IPS-NIHi7 (cell line): ENCODE data around the gene STIP1.
"Not testable (repeated sequence)": the region's sequence is repeated elsewhere in the genome, so short reads cannot be mapped to it uniquely, and the experiment has no call there.

Experiments used
- DNase-seq: peaks from one replicate; pipeline ENCODE4 v3.0.0; 2012; ENCODE audit warnings: mixed read lengths; ENCODE audit errors: extremely low spot score

STIP1 gene

DNA sequence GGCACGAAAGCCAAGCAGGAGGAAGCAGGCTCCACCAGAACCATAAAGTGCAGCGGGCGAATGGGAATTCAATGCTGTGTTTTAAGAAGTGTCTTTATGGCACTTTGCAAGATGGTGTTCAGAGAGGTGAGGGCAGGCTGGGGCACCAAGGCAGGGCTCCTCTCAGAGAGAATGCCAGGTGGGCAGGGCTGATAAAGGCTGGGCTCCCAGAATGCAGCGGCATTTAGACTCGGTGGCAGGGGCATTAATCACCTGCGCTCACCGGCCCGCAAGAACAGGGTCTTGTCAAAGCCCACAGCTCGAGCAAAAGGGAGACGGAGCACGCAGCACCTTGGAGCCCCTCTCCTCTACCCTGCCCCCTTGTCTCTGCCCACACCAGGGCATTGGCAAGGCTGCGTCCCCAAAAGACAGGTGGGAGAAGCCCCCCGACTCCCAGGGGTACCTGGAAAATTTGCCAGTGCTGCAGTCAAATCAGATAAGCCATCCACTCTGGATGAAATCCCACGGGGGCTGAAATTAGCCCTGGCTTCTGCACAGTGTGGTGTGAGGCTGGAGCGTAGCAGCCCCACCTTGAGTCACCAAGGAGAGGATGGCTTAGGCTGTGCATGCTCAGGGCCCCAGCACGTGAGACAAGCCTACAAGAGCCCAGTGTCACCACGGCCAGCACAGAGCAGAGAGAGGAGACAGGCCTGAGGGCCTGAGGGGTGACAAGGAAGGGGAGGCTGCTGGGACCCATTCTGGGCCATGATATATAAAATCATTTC, 28.2 kb upstream of the STIP1 start:
- no peak for DNase-seq

DNA sequence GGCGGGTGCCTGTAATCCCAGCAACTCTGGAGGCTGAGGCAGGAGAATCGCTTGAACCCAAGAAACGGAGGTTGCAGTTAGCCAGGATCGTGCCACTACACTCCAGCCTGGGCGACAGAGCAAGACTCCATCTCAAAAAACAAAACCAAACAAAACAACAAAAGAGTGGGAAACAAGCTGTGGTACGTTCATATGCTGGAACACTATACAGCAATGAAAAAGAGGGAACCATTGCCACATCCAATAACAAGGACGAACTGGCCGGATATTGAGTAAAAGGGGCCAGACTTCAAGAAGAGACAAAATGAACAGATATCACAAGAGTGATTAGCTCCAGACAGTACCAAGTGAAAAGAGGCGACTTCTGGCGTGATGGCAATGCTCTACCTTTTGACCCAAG, 24.9 kb upstream of the STIP1 start:
- no peak for DNase-seq

DNA sequence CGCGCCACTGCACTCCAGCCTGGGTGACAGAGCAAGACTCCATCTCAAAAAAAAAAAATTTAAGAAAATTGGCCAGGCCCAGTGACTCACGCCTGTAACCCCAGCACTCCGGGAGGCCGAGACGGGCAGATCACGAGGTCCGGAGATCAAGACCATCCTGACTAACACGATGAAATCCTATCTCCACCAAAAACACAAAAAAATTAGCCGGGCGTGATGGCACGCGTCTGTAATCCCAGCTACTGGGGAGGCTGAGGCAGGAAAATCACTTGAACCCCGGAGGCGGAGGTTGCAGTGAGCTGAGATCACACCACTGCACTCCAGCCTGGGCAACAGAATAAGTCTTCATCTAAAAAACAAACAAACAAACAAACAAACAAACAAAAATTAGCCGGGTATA, 23.2 kb upstream of the STIP1 start:
- DNase-seq = not testable (repeated sequence)

DNA sequence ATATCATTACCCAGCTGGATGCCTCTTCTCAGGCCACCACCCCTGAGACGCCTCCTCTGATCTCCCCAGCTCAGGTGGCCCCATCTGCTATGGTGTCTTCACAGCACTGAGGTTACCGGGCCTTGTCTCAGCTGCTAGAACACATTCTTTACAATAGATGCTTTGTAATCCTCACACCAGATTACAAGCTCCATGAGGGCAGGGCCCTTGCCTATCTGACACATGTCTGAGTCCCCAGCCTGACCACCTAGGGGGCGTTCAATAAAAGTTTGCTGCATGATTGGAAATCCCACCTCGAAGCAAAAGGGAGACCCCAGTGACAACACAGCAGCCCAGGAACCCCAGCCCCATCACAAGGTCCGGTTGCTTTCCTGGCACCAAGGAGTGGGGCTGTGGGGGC, 22.0 kb upstream of the STIP1 start:
- no peak for DNase-seq

DNA sequence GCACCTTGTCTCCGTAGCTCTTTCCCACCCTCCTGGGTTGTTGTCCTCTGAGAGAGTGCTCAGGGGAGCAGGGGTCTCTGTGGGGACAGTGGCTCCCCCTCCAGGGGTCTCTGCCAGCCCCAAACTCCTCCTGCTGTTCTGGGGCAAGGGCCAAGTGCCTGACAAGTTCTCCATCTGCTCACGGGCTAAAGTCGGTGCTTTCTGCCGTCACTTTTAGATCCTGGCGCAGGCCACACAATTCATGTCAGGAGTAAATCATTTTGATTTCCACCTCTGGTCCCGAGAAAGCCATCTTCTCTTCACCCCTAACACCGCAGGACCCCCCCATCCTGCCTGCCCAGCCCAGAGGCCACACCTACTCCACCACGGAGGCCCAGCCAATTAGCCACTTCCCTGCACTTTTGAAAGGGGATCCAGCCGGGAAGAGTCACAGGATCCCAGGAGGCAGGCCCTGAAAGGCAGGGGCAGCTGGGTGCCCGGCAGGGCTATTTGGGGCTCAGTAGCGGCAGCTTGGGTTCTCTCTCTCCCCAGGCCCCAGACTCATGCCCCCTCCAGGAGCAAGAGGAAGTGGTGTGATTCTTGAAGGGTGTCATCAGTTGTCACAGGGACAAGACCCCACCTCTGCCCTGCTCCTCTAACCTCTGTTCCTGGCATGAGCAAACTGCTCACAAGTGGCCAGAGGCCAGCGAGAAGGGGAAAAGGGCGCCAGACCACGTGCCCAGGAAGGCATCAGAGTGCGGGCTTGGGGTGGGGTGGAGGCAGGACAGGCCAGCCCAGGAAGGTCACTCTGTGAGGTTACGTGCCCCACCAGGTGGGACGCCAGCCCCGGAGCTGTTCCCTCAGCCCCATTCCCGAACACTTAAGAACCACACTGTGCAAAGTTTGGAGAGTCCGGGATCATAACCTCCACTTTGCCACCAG, 21.3 kb upstream of the STIP1 start:
- DNase-seq = no peak

DNA sequence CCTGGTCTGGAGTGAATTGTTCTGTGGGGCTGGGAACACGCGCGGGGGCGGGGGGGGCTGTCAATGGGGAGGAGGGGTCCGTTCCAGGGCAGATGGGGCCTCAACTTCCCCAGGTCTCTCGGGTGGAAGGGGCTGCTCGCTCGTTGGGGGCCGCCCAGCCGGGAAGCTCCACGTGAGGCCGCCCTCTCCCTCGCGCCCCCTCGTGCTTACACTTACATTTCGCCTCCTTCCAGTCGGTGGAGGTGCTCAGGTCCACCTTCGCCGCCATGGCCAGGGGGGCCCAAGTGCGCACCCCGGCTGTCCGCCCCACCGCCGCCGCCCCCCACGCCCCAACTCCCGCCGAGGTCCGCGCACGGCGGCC, 20.5 kb upstream of the STIP1 start:
- DNase-seq = no peak

DNA sequence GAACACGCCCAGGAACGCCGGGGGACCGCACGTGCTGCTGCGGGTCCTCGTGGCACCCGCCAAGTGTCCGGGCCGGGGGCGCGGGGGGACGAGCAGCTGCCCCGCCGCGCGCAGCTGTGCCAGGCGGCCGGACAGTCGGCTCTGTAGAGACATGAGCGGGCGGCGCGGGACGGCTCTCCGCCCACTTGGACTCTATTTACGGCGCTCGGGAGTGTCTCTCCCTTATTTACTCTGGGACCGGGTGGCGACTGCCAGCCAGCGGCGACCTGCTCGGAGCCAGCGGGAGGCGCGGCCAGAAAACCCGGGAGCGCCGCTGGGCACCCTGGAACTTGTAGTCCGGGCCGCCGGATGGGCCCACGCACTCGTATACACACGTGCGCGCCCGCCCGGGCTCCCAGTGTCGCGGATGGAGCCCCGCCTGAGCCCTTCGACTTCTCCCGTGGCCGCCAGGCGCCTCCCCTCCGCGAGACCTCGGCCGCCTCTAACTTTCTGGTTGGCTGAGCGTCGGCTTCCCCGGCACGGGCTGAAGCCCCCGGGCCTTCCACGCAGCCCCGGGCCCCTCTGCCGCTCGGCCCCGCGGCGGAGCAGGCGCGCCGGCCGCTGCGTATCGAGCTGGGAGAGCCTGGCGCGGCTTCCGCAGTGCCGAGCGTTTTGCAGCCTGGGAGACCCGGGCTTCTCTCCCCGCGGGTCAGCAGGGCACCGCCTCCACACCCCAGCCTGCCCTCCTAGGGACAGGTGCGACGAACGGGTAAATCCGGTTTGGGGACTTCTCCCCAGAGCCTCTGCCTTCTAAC, 19.9 kb upstream of the STIP1 start, which contains the start of gene MACROD1:
Gene MACROD1, minus strand, starts transcription at position 272 of the 794 bp plus-strand sequence. Its CDS starts 119 bp downstream, at position 153.
- DNase-seq = peak; percentile 84

DNA sequence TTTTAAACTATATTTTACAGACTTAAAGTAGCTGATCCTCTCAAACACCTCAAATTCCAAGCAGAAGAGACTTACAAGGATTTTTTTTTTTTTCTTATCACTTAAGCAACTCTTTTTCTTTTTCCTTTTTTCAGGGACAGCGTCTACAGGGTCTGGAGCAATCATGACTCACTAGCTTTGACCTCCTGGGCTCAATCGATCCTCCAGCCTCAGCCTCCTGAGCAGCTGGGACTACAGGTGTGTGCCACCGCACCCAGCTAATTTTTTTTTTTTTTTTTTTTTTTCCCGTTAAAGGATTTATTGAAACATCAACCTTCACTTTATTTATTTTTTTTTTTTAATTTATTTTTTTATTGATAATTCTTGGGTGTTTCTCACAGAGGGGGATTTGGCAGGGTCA, 15.6 kb upstream of the STIP1 start:
- no peak for DNase-seq

DNA sequence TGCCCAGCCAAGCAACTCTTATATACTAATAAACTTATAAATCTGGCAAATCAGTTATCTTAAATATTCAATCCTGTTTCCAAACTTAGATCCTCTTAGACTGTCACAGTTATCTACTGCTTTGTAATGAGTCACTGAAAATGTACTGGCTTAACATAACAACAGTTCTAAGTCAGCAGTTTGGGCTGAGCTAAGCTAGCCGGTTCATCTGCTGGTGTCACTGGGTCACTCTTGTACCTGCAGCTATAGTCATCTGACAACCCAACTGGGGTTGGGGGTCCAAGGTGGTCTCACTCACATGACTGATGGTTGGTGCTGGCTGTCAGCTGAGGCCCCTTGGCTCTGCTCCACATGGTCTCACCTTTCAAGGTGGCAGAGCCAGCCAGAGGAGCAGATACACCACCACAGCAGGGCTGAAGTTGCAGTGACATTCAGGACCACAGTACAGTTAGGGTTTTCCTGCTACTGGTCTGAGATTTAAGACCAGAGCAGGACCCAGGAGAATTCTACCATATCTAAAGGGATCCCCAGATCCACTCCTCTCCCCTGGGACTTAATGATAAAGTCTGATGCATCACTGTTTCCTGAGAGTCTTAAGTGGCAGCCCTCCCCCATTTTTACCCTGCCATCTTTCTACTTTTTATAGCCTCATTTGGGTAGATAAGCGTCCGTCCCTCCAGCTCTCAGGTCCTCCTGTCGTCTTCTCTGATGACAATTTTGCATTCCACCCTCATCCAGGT, 12.2 kb upstream of the STIP1 start:
- no peak for DNase-seq

DNA sequence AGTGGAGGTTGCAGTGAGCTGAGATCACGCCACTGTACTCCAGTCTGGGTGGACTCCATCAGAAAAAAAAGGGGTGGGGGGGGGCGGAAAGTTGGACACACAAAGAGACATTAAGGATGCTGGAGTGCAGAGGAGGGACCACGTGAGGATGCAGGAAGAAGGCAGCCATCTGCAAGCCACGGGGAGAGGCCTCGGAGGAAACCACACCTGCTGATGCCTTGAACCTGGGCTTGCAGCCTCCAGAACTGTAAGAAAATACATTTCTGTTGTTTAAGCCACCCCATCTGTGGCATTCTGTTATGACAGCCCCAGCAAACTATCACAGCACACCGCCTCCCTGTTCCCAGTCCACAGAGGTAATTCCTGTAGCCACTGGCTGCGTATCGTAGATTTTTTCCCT, 9.2 kb upstream of the STIP1 start:
- DNase-seq = no peak

DNA sequence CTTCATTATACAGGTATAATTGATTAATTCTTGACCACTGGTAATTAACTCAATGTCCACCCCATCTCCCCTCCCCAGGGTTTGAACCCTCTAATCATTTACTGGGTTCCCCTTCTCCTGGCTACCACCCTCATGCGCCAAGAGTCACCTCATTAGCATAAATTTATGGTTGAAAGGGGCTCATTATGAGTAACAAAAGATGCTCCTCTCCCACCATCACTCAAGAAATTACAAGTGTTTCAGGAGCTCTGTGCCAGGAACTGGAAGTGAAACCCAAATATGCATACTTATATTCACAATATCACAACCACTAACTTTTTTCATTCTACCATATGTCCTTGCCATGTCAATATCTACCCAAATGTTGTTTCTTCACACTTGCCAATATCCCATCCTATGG, 7.8 kb upstream of the STIP1 start:
- DNase-seq = no peak

DNA sequence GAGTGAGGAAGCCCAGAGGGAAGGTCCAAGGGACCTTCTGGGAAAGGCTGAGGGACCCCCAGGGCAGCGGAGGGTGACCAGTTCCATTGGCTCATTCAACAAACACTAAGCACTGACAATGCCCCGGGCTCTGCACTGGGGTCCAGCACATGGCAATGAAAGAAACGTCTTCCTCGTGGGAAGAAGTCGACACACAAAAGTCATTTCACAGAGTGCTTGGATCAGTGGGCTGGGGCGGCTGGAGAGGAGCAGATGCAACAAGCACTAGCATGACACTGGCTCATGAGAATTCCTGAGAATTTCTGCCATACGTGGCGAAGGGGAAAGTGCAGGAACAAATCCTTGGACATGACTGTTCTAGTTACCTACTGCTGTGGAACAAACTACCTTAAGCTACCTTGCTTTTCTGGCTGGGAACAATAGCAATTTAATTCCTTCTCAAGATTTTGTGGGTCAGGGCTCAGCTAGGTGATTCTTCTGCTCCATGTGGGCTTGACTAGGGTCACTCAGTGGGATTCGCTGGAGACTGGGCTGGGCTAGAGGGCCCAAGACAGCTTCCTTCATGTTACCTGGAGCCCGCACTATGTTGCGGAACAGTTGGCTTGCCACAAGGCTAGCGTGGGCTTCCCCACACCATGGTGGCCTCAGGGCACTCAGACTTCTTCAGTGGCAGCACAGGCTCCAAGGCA, 6.9 kb upstream of the STIP1 start:
- peak; percentile 2 for DNase-seq

DNA sequence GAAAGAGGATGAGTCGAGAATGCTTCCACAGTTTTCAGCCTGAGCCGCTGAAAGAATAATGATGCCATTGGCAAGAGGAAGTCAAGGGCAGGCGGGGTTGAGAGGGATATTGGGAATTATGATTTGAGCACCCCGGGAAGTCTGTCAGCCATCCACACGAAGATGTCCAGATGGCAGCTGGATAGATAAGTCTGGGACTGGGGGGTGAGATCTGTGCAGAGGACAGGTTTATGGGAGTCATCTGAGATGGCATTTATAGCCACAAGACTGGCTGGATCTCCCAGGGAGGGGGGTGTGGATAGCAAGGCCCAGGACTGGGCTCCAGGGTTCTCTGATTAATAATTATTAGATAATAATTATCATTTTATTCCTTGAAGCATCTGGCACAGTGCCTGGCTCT, 5.1 kb upstream of the STIP1 start:
- no peak for DNase-seq

DNA sequence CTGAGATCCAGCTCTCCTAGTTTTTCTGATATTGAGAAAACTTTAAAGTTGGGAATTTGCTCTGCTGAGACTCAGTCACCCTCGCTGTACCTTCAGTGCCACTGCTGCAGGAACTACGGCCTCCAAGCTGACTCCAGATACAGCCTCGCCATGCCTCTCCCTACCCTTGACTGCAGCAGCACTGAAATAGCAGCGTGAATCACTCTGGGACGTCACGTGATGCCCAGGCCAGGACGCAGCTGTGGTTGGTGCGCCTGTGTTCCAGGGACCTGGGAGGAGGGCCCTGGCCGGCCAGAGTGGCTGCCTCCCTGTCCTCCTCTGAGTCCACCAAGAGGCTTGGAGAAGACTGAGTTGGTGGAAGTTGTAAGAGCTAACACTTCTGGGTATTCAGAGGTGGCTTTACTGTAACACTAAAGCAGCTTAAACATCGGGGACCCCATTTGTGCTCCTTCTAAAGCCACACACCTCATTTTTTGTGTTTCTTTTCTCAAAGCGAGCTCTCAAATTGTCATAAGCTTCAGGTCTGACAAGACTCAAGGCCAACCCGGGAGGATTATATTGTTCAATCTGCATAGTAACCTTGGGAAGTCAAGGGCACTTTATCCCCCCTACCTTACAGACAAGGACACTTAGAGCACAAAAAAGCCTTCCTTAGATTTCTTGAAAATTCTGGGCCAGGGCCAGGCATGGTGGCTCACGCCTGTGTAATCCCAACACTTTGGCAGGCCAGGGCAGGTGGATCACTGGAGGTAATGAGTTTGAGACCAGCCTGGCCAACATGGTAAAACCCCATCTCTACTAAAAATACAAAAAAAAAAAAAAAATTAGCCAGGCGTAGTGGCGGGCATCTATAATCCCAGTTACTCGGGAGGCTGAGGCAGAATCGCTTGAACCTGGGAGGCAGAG, 4.2 kb upstream of the STIP1 start:
- peak; percentile 84 for DNase-seq

DNA sequence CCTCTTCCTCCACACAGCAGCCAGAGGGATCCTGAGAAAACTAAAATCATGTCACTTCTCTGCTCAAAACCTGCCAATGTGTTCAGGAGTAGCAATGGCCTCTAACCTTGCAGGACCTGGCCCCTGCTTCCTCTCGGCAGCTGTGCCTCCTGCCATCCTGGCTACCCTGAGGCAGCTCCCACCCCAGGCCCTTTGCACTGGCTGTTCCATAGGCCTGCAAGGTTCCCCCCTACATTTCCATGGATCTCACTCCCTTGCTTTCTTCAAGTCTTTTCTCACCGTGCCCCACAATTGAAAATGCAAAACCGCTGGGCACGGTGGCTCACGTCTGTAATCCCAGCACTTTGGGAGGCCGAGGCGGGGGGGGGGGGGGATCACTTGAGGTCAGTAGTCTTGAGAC, 2.1 kb upstream of the STIP1 start:
- DNase-seq = no peak

DNA sequence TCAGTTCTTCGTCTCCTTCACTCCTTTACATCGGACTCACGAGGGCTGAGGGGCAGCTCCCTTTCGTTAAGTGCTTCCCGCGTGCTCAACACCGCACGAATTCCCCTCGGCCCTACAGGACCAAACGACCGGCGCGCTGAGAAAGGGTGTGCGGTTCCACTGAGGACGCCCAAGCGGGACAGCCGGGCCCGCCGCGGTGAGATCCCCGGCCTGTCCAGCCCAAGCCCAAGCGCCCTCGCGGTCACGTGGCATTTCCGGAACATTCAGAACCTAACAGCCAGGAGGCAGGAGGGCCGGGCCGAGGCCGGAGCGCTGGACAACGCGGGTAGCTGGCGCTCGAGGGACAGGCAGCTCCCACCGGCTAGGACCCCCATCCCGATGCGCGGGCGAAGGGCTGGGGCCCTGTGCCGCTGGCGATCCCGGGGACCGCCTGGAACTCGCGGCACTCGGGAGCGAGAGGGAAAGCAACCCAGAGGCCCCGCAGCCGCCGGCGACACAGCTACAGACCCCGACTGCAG, 737 bp upstream of the STIP1 start:
- no peak for DNase-seq

DNA sequence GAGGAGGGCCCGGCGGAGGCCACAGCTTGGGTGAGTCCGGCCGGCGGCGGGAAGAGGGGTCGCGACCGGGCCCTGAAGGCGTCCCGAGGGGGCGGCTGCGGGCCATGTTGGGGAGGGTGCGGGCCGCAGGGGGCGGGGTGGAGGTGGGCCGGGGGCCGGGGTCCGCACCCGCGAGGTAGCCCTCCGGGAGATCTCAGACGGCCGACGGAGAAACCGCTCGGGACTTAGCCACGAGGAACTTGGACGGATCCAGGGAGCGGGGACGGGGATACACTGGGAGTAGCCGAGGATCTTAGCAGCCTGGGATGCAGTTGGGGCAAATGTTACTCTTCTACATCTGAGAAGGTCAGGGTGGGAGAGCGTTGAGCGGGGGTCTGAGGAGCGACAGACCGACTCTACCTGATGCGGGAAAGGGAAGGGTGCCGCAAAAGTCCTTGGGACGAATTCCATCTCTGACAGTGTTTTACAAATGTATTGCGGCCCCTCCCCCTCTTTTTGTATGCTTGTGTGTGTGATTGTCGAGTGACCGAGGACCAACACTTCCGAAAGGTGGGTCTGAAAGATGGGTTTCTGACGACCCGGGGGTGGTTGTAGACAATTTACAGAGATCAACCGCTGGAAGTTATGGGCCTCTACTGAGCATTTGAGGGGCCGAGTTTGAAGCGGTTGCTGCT, 658 bp downstream of the STIP1 start:
- no peak for DNase-seq

DNA sequence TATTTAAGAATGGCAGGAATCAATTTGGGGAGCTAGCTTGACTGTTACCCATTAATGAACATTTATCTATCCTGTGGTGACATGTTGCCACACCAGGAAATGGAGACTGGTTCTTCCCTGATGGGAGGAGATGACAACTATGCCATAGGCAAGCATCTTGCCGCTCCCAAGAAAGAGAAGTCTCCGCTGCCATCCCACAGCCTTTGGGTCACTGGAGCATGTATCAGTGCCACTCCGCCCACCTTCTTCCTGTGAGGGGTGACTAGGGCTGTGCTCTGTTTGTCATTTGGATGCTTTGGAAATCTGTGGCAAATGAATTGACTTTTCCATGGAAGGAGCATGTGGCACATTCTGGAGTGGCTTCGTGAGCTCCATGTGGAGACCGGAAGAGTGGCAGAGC, 6.5 kb downstream of the STIP1 start:
- DNase-seq = no peak

DNA sequence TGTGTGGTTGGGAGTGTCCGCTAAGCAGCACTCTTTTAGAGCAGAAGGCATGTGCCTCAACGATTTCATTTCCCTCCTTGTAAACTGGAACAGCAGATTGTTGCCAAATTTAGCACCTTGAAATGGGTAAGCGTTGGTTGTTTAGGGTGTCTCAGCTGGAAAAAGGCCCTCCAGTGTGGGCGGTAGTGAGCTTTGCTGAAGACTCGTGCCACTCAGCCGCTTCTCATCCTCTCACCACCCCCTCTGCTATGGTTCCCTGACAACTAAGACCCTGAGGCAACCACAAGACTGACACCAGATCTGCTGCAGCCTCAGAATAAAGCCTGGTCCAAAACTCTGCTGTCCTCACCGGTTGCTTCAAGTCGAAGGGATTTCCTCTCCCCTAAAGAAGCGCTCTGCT, 10.7 kb downstream of the STIP1 start:
- no peak for DNase-seq
